GM21381 (cell line): ENCODE results near the gene MYADM.
"Not testable (repeated sequence)": the region's sequence is repeated elsewhere in the genome, so short reads cannot be mapped to it uniquely, and the experiment has no call there.

Source experiments
- ATAC-seq: cut with Tn5 transposase; IDR thresholded peaks from one replicate; pipeline ENCODE4 v1.9.1; 2021; ENCODE audit warnings: mild to moderate bottlenecking, moderate library complexity; ENCODE audit not compliant: unreplicated experiment

The MYADM gene, protein sequence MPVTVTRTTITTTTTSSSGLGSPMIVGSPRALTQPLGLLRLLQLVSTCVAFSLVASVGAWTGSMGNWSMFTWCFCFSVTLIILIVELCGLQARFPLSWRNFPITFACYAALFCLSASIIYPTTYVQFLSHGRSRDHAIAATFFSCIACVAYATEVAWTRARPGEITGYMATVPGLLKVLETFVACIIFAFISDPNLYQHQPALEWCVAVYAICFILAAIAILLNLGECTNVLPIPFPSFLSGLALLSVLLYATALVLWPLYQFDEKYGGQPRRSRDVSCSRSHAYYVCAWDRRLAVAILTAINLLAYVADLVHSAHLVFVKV

GRCh38 chr19:53867225-53868090, at the start of gene MYADM:
Gene MYADM (plus strand): TSS chr19:53867883. CDS start chr19:53873530, 5,647 bp downstream.
- peak; percentile 59 for ATAC-seq

DNA sequence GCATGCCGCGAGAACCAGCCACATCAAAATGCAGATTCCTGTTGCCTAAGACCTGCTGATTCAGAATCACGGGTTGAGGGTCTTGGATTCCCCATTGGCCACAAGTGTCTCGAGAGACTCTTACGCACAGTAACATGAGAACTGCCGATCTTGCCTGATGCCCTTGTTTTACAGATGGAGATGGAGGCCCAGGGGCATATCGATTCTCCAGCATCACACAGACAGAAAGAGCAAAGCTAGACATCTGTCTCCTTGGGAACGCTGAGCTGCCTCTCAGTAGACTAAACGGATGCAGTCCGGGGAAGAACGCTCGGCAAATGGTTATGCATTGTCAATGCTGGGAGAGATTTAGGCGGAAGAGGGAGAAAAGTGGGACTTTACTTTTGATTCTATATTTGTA, 48.9 kb upstream of the MYADM start:
- ATAC-seq, result no peak

DNA sequence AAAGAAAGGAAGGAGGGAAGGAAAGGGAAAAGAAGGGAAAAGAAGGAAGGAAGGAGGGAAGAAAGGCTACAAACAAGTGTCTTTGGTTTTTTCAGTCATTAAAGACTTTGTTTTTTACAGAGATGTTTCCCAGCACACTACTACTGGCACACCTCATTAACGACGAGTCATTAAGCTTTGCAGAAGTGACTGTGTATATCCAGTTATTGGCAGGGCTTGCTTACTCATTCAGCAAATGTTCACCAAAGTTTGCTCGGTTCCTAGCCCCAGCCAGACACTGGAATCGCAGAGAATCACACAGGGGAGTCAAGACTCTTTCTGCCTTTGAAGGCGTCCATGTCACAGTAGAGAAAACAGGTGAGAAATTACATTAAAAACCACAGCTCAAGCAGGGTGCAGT, 47.8 kb upstream of the MYADM start:
- no peak for ATAC-seq

GRCh38 chr19:53823380-53824120, 44.1 kb upstream of the MYADM start:
- ATAC-seq, result no peak

GRCh38 chr19:53824134-53824611, 43.5 kb upstream of the MYADM start, which contains the start of gene NLRP12:
Gene NLRP12 (minus strand): TSS chr19:53824314. CDS start chr19:53824174, 140 bp downstream.
- ATAC-seq, result no peak

DNA sequence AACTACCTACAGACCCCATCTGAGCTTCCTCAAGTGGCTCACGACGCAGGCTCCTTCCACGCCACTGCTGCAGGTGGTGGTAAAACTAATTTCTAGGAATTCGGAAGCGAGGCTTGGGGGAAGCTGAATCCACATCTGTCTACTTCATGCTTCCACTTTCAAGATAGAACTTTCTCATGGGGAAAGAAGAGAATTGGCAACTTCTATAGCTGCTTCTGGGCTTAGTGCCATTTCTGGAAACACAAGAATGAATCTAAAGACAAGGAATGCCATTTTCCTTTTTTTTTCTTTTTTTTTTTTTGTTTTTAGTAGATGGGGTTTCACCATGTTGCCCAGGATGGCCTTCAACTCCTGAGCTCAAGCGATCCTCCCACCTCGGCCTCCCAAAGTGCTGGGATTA, 40.8 kb upstream of the MYADM start:
- ATAC-seq, result no peak

- no peak for ATAC-seq
These were observed 39.2 kb upstream of the MYADM start for GRCh38 chr19:53828531-53828930.

DNA sequence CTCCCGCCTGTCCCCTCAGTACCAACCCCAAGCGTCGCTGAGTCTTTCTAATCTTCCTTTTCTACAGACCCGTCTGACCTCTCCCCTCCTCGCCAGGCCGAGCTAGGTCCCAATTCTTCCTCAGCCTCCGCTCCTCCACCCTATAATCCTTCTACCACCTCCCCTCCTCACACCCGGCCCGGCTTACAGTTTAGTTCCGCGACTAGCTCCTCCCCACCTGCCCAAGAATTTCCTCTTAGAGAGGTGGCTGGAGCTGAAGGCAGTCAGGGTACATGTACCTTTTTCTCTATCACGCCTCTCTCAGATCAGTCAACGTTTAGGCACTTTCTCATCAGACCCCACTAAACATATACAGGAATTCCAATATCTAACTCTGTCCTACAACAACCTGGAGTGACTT, 34.8 kb upstream of the MYADM start:
- ATAC-seq, result not testable (repeated sequence)

DNA sequence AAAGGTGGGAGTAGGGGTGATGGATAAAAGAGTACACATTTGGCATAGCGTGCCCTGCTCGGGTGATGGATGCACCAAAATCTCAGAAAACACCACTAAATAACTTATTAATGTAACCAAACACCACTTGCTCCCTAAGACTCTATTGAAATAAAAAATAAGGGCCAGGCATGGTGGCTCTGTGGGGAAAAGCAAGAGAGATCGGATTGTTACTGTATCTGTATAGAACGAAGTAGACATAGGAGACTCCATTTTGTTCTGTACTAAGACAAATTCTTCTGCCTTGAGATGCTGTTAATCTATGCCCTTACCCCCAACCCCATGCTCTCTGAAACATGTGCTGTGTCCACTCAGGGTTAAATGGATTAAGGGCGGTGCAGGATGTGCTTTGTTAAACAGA, 29.2 kb upstream of the MYADM start:
- not testable (repeated sequence) for ATAC-seq

GRCh38 chr19:53840241-53840640, 27.4 kb upstream of the MYADM start:
- not testable (repeated sequence) for ATAC-seq

DNA sequence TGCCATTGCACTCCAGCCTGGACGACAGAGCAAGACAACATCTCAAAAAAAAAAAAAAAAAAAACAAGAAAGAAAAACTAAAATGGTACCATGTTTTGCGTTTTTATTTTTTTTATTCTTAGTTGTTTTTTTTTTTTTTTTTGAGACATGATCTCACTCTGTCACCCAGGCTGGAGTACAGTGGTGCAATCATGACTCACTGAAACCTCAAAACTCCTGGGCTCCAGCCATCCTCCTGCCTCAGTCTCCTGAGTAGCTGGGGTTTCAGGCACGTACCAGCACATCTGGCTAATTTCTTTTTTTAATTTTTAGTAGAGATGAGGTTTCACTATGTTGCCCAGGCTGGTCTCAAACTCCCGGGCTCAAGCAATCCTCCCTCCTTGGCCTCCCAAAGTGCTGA, 26.8 kb upstream of the MYADM start:
- not testable (repeated sequence) for ATAC-seq

GRCh38 chr19:53844849-53845246, 22.8 kb upstream of the MYADM start:
- ATAC-seq, result no peak

- no peak for ATAC-seq
These were observed 20.1 kb upstream of the MYADM start for GRCh38 chr19:53847555-53847954.

- ATAC-seq, result no peak
These were observed 18.4 kb upstream of the MYADM start for GRCh38 chr19:53849237-53849676.

DNA sequence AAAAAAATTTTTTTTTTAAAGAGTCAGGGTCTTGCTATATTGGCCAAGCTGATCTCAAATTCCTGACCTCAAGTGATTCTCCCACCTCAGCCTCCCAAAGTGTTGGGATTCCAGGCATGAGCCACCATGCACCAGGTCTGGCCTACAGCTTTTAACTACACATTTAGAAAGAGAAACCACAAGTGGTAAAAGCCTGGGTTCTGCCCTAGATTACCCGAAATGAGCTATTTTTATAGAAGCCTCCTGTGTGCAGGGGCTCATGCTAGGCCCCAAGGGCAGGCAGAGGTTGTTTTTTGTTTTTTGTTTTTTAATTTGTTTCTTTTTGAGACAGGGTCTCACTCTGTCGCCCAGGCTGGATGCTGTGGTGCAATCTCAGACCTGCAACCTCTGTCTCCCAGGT, 14.0 kb upstream of the MYADM start:
- ATAC-seq, result no peak

DNA sequence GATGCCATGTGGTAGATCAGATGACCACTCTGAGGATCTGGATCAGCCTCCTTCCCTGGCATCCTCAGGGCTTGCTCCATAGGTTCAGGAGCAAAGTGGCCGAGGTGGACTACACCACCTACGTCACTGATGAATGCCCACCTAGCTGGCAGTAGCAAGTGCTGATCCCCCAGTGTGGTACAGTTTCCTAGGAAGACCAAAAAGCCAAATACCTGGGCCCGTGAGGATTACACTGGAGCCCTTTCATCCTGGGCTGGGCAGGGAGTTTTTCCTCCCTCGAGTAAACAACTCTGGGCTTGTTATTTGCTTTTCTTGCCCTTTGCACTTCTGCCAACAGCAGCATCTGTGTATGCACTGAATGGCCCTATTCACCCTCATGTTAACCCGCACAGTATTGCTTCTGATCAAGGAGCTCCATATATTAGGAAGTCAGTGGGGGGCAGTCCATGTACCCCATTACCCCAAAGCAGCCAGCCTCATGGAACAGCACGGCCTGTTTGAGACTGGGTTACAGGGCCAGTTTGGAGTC, 3.3 kb upstream of the MYADM start:
- no peak for ATAC-seq

GRCh38 chr19:53865523-53865917, 2.2 kb upstream of the MYADM start:
- ATAC-seq, result no peak

GRCh38 chr19:53865918-53866864, 1.5 kb upstream of the MYADM start:
- ATAC-seq, result no peak

- ATAC-seq, result no peak
These were observed 838 bp upstream of the MYADM start for GRCh38 chr19:53866865-53867224.
